Lung (tissue), 12 donors: ENCODE data around the gene CKMT2. TPM values are rescaled to one million over a fixed set of nuclear protein-coding genes. Genes with fewer than 3 reads are reported as not detected.

Experiments used
- ATAC-seq: fragments of 200-7000 bp; cut with Tn5 transposase; one replicate; pipeline ENCODE4 v1.9.1; 2020; ENCODE audit warnings: moderate number of reproducible peaks; ENCODE audit not compliant: insufficient read depth, low FRiP score
- DNase-seq, 3 donors: peaks; one replicate each; pipeline ENCODE4 v3.0.0-alpha.2; 2013 to 2017
- H3K27ac ChIP-seq, 2 donors: one replicate each; pipeline ENCODE4 v1.5.1; 2013; ENCODE audit warnings: mild to moderate bottlenecking in 2 of 2, moderate library complexity in 2 of 2, control low read depth in 1 of 2, inconsistent platforms in 1 of 2, low read depth in 1 of 2, low read length in 1 of 2
- H3K27me3 ChIP-seq, 3 donors: one replicate each; pipeline ENCODE4 v1.5.1; 2013; ENCODE audit warnings: low read length in 2 of 3; ENCODE audit not compliant: control insufficient read depth in 3 of 3, insufficient read depth in 3 of 3
- H3K36me3 ChIP-seq, 4 donors: one replicate each; pipeline ENCODE4 v1.5.1; 2013; ENCODE audit warnings: low read length in 4 of 4, mild to moderate bottlenecking in 1 of 4, moderate library complexity in 1 of 4; ENCODE audit not compliant: control insufficient read depth in 4 of 4, insufficient read depth in 4 of 4
- H3K4me1 ChIP-seq, 5 donors: one replicate each; pipeline ENCODE4 v1.5.1; 2013; ENCODE audit warnings: low read length in 5 of 5, mild to moderate bottlenecking in 2 of 5, moderate library complexity in 1 of 5; ENCODE audit not compliant: control insufficient read depth in 5 of 5, insufficient read depth in 5 of 5
- H3K4me3 ChIP-seq: one replicate; pipeline ENCODE4 v1.5.1; 2013; ENCODE audit warnings: mild to moderate bottlenecking, control low read depth, moderate library complexity
- H3K9ac ChIP-seq, 2 donors: one replicate each; pipeline ENCODE4 v1.5.1; 2013; ENCODE audit warnings: low read length in 2 of 2, control low read depth in 1 of 2; ENCODE audit not compliant: insufficient read depth in 1 of 2
- H3K9me3 ChIP-seq, 4 donors: one replicate each; pipeline ENCODE4 v1.5.1; 2013; ENCODE audit warnings: low read length in 3 of 4, mild to moderate bottlenecking in 1 of 4, moderate library complexity in 1 of 4; ENCODE audit not compliant: control insufficient read depth in 4 of 4, insufficient read depth in 3 of 4
- WGBS, 2 donors: extraction: QIAGEN DNeasy Blood & Tissue Kit; methylation state at CpG; one replicate each; pipeline ENCODE4 v1.1.7; 2013; 5-methylcytosine and 5-hydroxymethylcytosine counted together
- polyA plus RNA-seq, 2 donors: library from polyadenylated mRNA; stranded (reverse); fragments of 200-250 nt; gene quantifications; one replicate each; pipeline ENCODE4 v1.2.1, GENCODE V29; 2013
- total RNA-seq, 2 donors: library from RNA; depleted of rRNA in 1 of 2; stranded (reverse); fragments of >200 nt in 1 of 2; gene quantifications; one replicate each; pipeline ENCODE4 v1.2.1, GENCODE V29; 2014 to 2021
- TF ChIP-seq, protein P1 (sequence below): IDR thresholded peaks from 2 replicates; pipeline ENCODE4 v1.5.1; 2012; ENCODE audit warnings: mild to moderate bottlenecking; ENCODE audit errors: control extremely low read depth, extremely low read depth
- donor health status: control.
- donor health status: control.
- donor health status: Bipolar disorder and iron deficiency.
- donor health status: healthy.
- donor health status: DM: yes; HTN: yes; CAD: no.

Gene CKMT2
- total and polyA plus RNA-seq, 4 donors: 1.2 to 2.8 (median 1.8) TPM

DNA sequence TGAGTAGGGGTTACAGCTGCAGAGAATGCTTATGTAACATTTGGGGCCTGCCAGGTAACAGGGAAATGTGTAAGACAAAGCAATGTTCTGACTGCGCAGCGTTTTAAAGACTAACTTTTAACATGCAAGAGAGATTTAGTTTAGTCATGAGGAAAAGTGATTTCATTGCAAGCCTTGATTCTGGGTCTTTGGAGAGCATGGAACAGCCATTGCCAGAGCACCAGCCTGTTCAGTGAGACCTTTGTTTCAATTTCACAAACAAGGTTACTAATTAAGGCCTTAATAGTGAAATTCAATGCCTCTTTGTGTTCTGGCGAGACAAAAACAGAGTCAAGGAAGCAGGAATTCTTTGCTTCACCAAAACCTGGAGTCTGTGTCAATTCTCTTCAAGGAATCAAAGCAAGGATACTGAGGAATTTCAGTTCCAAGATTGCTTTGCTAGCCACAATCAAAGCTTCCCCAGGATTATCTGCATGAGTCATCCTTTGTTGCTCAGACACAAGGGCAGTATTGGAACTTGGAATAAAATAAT, 14.4 kb downstream of the CKMT2 start:
- H3K9ac ChIP-seq: no peak overlapping the region
- H3K4me1 ChIP-seq: peaks cover 0 to 38% (median 0%) of the 10 kb centered on the region in 5 donors
- peaks cover 0 to 7% (median 5%) of the 10 kb centered on the region in 4 donors for H3K36me3 ChIP-seq
- DNase-seq: no peak
- H3K27me3 ChIP-seq: no peaks in the 10 kb centered on the region
- no peak overlapping the region for H3K4me3 ChIP-seq
- ATAC-seq: no peak
- WGBS, 2 donors: 86 to 97% methylated on average over 3 of the region's 3 CpGs
- TF ChIP-seq, protein P1, sequence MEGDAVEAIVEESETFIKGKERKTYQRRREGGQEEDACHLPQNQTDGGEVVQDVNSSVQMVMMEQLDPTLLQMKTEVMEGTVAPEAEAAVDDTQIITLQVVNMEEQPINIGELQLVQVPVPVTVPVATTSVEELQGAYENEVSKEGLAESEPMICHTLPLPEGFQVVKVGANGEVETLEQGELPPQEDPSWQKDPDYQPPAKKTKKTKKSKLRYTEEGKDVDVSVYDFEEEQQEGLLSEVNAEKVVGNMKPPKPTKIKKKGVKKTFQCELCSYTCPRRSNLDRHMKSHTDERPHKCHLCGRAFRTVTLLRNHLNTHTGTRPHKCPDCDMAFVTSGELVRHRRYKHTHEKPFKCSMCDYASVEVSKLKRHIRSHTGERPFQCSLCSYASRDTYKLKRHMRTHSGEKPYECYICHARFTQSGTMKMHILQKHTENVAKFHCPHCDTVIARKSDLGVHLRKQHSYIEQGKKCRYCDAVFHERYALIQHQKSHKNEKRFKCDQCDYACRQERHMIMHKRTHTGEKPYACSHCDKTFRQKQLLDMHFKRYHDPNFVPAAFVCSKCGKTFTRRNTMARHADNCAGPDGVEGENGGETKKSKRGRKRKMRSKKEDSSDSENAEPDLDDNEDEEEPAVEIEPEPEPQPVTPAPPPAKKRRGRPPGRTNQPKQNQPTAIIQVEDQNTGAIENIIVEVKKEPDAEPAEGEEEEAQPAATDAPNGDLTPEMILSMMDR: no peak
- peak overlapping the region in 1 of 2 donors; percentile 54 for H3K27ac ChIP-seq
- peaks cover 0 to 2% (median 0%) of the 10 kb centered on the region in 4 donors for H3K9me3 ChIP-seq

DNA sequence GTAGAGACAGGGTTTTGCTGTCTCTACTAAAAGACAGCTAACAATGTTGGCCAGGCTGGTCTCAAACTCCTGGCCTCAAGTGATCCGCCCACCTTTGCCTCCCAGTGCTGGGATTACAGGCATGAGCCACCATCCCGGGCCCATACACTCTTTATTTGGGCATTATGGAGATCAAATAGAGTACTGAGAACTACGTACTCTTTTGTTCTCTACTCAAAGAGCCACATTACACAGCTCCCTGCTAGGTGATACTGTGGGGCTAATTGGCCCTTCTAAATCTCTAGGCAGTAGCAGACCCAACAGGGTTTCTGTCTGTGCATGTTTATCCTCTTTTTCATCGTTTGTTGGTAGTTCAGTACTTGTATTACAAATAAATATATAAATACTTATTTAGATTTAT, 16.1 kb downstream of the CKMT2 start:
- Histone ChIP-seq H3K9me3 (peaks cover 0 to 2% (median 0%) of the 10 kb centered on the region in 4 donors), H3K27me3 (no peaks in the 10 kb centered on the region), H3K36me3 (peaks cover 0 to 11% (median 6%) of the 10 kb centered on the region in 4 donors), H3K27ac (peak overlapping the region in 1 of 2 donors; percentile 23), H3K4me3 (no peak overlapping the region), H3K9ac (no peak overlapping the region), H3K4me1 (peaks cover 0 to 29% (median 0%) of the 10 kb centered on the region in 5 donors)
- 93 to 94% methylated on average over 4 of the region's 4 CpGs for WGBS, 2 donors
- DNase-seq (no peak), ATAC-seq (no peak)
- TF ChIP-seq, protein P1: no peak

DNA sequence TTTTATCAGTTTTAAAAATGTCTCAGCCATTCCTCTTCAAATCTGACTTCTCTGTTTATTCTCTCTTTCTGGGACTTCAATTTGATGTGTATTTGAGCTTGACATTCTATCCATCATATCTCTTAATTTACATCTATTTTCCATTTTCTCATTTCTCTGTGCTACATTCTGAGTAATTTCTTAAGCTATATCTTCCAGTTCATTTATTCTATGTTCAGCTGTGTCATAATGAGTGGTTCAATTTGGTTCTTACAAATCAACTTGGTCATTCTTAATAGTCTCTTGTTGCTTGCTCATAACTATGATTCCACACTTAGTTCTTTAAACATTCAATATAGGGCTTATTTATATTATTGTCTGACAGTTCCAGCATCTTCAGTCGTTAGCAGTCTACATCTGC, 16.9 kb downstream of the CKMT2 start:
- Histone ChIP-seq H3K27ac (no peak overlapping the region), H3K9ac (no peak overlapping the region), H3K4me3 (no peak overlapping the region), H3K9me3 (peaks cover 0 to 2% (median 0%) of the 10 kb centered on the region in 4 donors), H3K27me3 (no peaks in the 10 kb centered on the region), H3K4me1 (peaks cover 0 to 29% (median 0%) of the 10 kb centered on the region in 5 donors), H3K36me3 (peaks cover 0 to 11% (median 6%) of the 10 kb centered on the region in 4 donors)
- WGBS, 2 donors: 92% methylated on average over 1 of the region's 1 CpG
- DNase-seq: no peak
- TF ChIP-seq, protein P1: no peak
- no peak for ATAC-seq

DNA sequence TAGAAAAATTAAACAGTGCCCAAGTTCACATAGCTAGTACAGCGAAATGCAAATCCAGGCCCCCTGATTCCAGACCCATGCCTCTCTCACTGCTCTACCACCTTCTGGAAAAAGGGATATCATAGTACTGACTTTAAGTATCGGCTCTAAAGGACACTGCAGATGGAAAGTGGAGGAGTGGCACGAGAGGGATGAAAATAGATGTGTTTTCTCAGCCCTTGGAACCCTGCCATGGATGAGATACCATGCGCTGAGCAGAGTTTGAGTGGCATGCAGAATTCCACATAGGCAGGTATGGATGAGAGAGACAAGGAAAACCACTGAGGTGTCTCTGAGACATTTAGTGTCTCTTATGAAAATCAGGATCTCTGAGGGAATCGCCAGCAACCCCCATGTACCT, 18.8 kb downstream of the CKMT2 start:
- peaks cover 0 to 19% (median 6%) of the 10 kb centered on the region in 4 donors for H3K36me3 ChIP-seq
- ATAC-seq (no peak), DNase-seq (no peak)
- 73% methylated on average over 5 of the region's 5 CpGs for WGBS, 2 donors
- H3K9me3 ChIP-seq: peaks cover 0 to 2% (median 0%) of the 10 kb centered on the region in 4 donors
- TF ChIP-seq, protein P1: no peak
- H3K27ac ChIP-seq: no peak overlapping the region
- no peak overlapping the region for H3K9ac ChIP-seq
- H3K4me3 ChIP-seq: no peak overlapping the region
- peaks cover 0 to 24% (median 0%) of the 10 kb centered on the region in 5 donors for H3K4me1 ChIP-seq
- H3K27me3 ChIP-seq: no peaks in the 10 kb centered on the region
